Measurements from ENCODE around the gene BMP6. TPM values are rescaled to one million over a fixed set of nuclear protein-coding genes. Genes with fewer than 3 reads are reported as not detected.
A peak's percentile ranks its signal among the peaks of the same experiment; 100 is the strongest.

BMP6 gene
- total RNA-seq, 1 donor from 2014 or later, result 0.60 TPM

- no peak for ATAC-seq
Measured at GRCh38 chr6:7747901-7748504, 22.1 kb downstream of the BMP6 start.

- peak; percentile 42 for ATAC-seq
Measured at GRCh38 chr6:7749478-7749877, 23.6 kb downstream of the BMP6 start.

GRCh38 chr6:7750197-7750596, 24.3 kb downstream of the BMP6 start:
- no peak for ATAC-seq

GRCh38 chr6:7758456-7758855, 32.6 kb downstream of the BMP6 start:
- ATAC-seq, result no peak

GRCh38 chr6:7759320-7759719, 33.4 kb downstream of the BMP6 start:
- no peak for ATAC-seq

GRCh38 chr6:7761051-7761450, 35.2 kb downstream of the BMP6 start:
- peak; percentile 68 for ATAC-seq

- ATAC-seq, result no peak
Measured at GRCh38 chr6:7762760-7763159, 36.9 kb downstream of the BMP6 start.

- ATAC-seq, result no peak
Measured at GRCh38 chr6:7763881-7764280, 38.0 kb downstream of the BMP6 start.

GRCh38 chr6:7765575-7766325, 39.9 kb downstream of the BMP6 start:
- ATAC-seq, result no peak

GRCh38 chr6:7769702-7770101, 43.8 kb downstream of the BMP6 start:
- ATAC-seq, result no peak

- no peak for ATAC-seq
Measured at GRCh38 chr6:7770111-7770510, 44.2 kb downstream of the BMP6 start.

GRCh38 chr6:7770601-7771000, 44.7 kb downstream of the BMP6 start:
- no peak for ATAC-seq

GRCh38 chr6:7773322-7773721, 47.4 kb downstream of the BMP6 start:
- ATAC-seq, result no peak

- no peak for ATAC-seq
Measured at GRCh38 chr6:7773914-7774313, 48.0 kb downstream of the BMP6 start.

GRCh38 chr6:7776509-7776908, 50.6 kb downstream of the BMP6 start:
- ATAC-seq, result no peak

- no peak for ATAC-seq
Measured at GRCh38 chr6:7777074-7777473, 51.2 kb downstream of the BMP6 start.

GRCh38 chr6:7781240-7781639, 55.3 kb downstream of the BMP6 start:
- ATAC-seq, result no peak

- no peak for ATAC-seq
Measured at GRCh38 chr6:7784248-7784647, 58.3 kb downstream of the BMP6 start.

- no peak for ATAC-seq
Measured at GRCh38 chr6:7784706-7785105, 58.8 kb downstream of the BMP6 start.

- ATAC-seq, result no peak
Measured at GRCh38 chr6:7785243-7786035, 59.5 kb downstream of the BMP6 start.

- ATAC-seq, result no peak
Measured at GRCh38 chr6:7786214-7786661, 60.3 kb downstream of the BMP6 start.

GRCh38 chr6:7787137-7787608, 61.3 kb downstream of the BMP6 start:
- ATAC-seq, result peak; percentile 48

GRCh38 chr6:7787731-7788130, 61.8 kb downstream of the BMP6 start:
- no peak for ATAC-seq

Data from esophagus mucosa (tissue), 1 donor.